ENCODE data around the gene C11orf52. TPM values are rescaled to one million over a fixed set of nuclear protein-coding genes. Genes with fewer than 3 reads are reported as not detected.

Gene C11orf52
- total and polyA plus RNA-seq, 2 of the 8 experiments (the other 6 are each of a cell fraction or from before 2014, with no cell fraction given) = 1.7 to 2.7 TPM

GRCh38 chr11:111870113-111870512 lies 48.6 kb upstream of the C11orf52 start:
- Histone ChIP-seq H4K8ac (ENCODE audit: extremely low read depth, insufficient read depth, low read length) (no peak overlapping the region), H4K91ac (replicated peaks; ENCODE audit: insufficient read length, low read length) (no peak overlapping the region), H4K5ac (ENCODE audit: insufficient read length, low read depth, low read length) (no peak overlapping the region), H4K20me1 (replicated peaks in 1 of 2; ENCODE audit: control insufficient read depth in 1 of 2, insufficient read depth in 2 of 2, low read length in 2 of 2) (no peaks in the 10 kb centered on the region), H2BK12ac (ENCODE audit: low read depth, low read length) (no peak overlapping the region), H3K14ac (ENCODE audit: insufficient read length) (no peak overlapping the region), H3K27ac (ENCODE audit: low read depth, low read length) (no peak overlapping the region), H2AFZ (ENCODE audit: low read length) (no peak overlapping the region), H3K23me2 (ENCODE audit: low read depth, low read length) (peaks cover 2% of the 10 kb centered on the region), H3K4me2 (ENCODE audit: insufficient read depth in 1 of 2, low read depth in 2 of 2, low read length in 2 of 2) (peak overlapping the region in 1 of 2 experiments; percentile 46; a peak in 1 of 4 replicates), H3K79me1 (ENCODE audit: low read depth, low read length) (no peaks in the 10 kb centered on the region), H3K23ac (ENCODE audit: insufficient read length) (no peak overlapping the region), H3K79me2 (ENCODE audit: control insufficient read depth in 1 of 2, insufficient read depth in 2 of 2, low read length in 2 of 2) (no peaks in the 10 kb centered on the region), H3K27me3 (replicated peaks in 1 of 4; ENCODE audit: control insufficient read depth in 3 of 4, extremely low read depth in 1 of 4, insufficient read depth in 3 of 4, low read length in 3 of 4) (no peaks in the 10 kb centered on the region; a peak in 1 of 7 replicates), H2BK5ac (ENCODE audit: low read depth, low read length) (no peak overlapping the region), H3K9ac (replicated peaks in 1 of 4; ENCODE audit: extremely low read depth in 1 of 4, low read depth in 3 of 4, low read length in 3 of 4) (no peak overlapping the region), H2BK120ac (replicated peaks; ENCODE audit: low read depth, low read length) (no peak overlapping the region), H2AK5ac (ENCODE audit: low read depth, low read length) (no peak overlapping the region), H3K4ac (replicated peaks; ENCODE audit: insufficient read length, low read depth, low read length) (no peak overlapping the region), H3K36me3 (ENCODE audit: control insufficient read depth in 2 of 4, insufficient read depth in 4 of 4, low read length in 3 of 4) (peaks cover 0 to 12% (median 0%) of the 10 kb centered on the region in 4 experiments; a peak in 1 of 8 replicates), H2BK15ac (ENCODE audit: low read length) (no peak overlapping the region), H3K18ac (ENCODE audit: extremely low read depth, low read length) (no peak overlapping the region), H2BK20ac (ENCODE audit: low read length) (no peak overlapping the region), H3K4me1 (replicated peaks in 1 of 4; ENCODE audit: control insufficient read depth in 3 of 4, insufficient read depth in 4 of 4, low read length in 3 of 4) (no peaks in the 10 kb centered on the region; a peak in 1 of 7 replicates), H3K9me3 (ENCODE audit: insufficient read depth in 2 of 2, low read depth in 1 of 2, low read length in 1 of 2) (no peaks in the 10 kb centered on the region), H3K56ac (replicated peaks; ENCODE audit: insufficient read length, low read depth, low read length) (no peak overlapping the region), H3K4me3 (ENCODE audit: extremely low read depth in 1 of 4, insufficient read depth in 2 of 4, low read depth in 3 of 4, low read length in 4 of 4) (peak overlapping the region in 1 of 4 experiments; percentile 88; a peak in 2 of 8 replicates)
- FAIRE-seq = no peak
- ChIA-PET POLR2A (ENCODE audit: partially characterized antibody) (interaction anchor here (0.6 to 2.2 kb wide), 4 partner anchors 10 to 113 kb away, joined by 3 to 7 read pairs (median 6); partner anchors contain the start of genes CFAP68, DIXDC1 and FDXACB1), CTCF (ENCODE audit: partially characterized antibody) (interaction anchor here (0.5 to 3.0 kb wide), 15 partner anchors 8 to 266 kb away, joined by 3 to 32 read pairs (median 5); no protein-coding TSS in a partner anchor)
- DNase-seq (ENCODE audit: low read depth in 1 of 2, low spot score in 2 of 2) = no peak
- WGBS, 2 experiments (ENCODE audit: extremely low coverage in 1 of 2, insufficient coverage in 1 of 2, insufficient read length in 1 of 2, insufficient replicate concordance in 2 of 2, low coverage in 1 of 2, low lambda C conversion rate in 2 of 2, missing lambda C conversion rate in 1 of 2) = 80% methylated on average over 1 of the region's 1 CpG; no CpG with 5 or more reads in 1 of the 2 experiments
- TF ChIP-seq HDAC2 (IDR thresholded peaks at IDR 0.05; ENCODE audit: borderline replicate concordance in 1 of 2, low read depth in 2 of 2, low read length in 2 of 2) = no peak
- no peak for TF ChIP-seq RAD21 (IDR thresholded peaks at IDR 0.05 in 1 of 2, conservative IDR thresholded peaks at IDR 0.05 in 1 of 2; ENCODE audit: low read depth in 2 of 2, low read length in 2 of 2)
- TF ChIP-seq SUZ12 (IDR thresholded peaks at IDR 0.05; ENCODE audit: low read length) = no peak
- TF ChIP-seq RNF2 (IDR thresholded peaks at IDR 0.05; ENCODE audit: borderline replicate concordance, low read depth, low read length, missing control alignments, poor library complexity, severe bottlenecking) = no peak
- TF ChIP-seq, protein P1, sequence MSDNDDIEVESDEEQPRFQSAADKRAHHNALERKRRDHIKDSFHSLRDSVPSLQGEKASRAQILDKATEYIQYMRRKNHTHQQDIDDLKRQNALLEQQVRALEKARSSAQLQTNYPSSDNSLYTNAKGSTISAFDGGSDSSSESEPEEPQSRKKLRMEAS (IDR thresholded peaks at IDR 0.05) = no peak
- no peak for TF ChIP-seq TAF1 (IDR thresholded peaks at IDR 0.05; ENCODE audit: low read depth, low read length)
- no peak for TF ChIP-seq RXRA (IDR thresholded peaks at IDR 0.05; ENCODE audit: insufficient read depth, low read depth, low read length)
- TF ChIP-seq ASH2L (IDR thresholded peaks at IDR 0.05; ENCODE audit: low read length) = no peak
- no peak for TF ChIP-seq KDM5A (IDR thresholded peaks at IDR 0.05; ENCODE audit: low read length)
- TF ChIP-seq EZH2 (IDR thresholded peaks at IDR 0.05; ENCODE audit: low read depth, low read length, severe bottlenecking) = no peak
- no peak for TF ChIP-seq USF2 (IDR thresholded peaks at IDR 0.05; ENCODE audit: low read length)
